IPS-18a (cell line): Measurements from ENCODE around the gene ZNHIT6.
A peak's percentile ranks its signal among the peaks of the same experiment; 100 is the strongest.

Source experiments
- H3K27ac ChIP-seq: one replicate; pipeline ENCODE4 v1.5.1; 2013; ENCODE audit warnings: low read length
- H3K27me3 ChIP-seq: one replicate; pipeline ENCODE4 v1.6.1; 2013; ENCODE audit warnings: mild to moderate bottlenecking, low read length; ENCODE audit not compliant: control insufficient read depth, insufficient read depth
- H3K36me3 ChIP-seq: one replicate; pipeline ENCODE4 v1.6.1; 2013; ENCODE audit warnings: low read depth, low read length; ENCODE audit not compliant: control insufficient read depth
- H3K4me1 ChIP-seq: one replicate; pipeline ENCODE4 v1.6.1; 2013; ENCODE audit warnings: low read depth, low read length; ENCODE audit not compliant: control insufficient read depth
- H3K4me3 ChIP-seq: one replicate; pipeline ENCODE4 v1.5.1; 2013; ENCODE audit warnings: low read length
- H3K9ac ChIP-seq: one replicate; pipeline ENCODE4 v1.6.1; 2013; ENCODE audit warnings: mild to moderate bottlenecking, low read length, moderate library complexity
- H3K9me3 ChIP-seq: one replicate; pipeline ENCODE4 v1.6.1; 2013; ENCODE audit warnings: low read depth, low read length; ENCODE audit not compliant: control insufficient read depth

Gene ZNHIT6

DNA sequence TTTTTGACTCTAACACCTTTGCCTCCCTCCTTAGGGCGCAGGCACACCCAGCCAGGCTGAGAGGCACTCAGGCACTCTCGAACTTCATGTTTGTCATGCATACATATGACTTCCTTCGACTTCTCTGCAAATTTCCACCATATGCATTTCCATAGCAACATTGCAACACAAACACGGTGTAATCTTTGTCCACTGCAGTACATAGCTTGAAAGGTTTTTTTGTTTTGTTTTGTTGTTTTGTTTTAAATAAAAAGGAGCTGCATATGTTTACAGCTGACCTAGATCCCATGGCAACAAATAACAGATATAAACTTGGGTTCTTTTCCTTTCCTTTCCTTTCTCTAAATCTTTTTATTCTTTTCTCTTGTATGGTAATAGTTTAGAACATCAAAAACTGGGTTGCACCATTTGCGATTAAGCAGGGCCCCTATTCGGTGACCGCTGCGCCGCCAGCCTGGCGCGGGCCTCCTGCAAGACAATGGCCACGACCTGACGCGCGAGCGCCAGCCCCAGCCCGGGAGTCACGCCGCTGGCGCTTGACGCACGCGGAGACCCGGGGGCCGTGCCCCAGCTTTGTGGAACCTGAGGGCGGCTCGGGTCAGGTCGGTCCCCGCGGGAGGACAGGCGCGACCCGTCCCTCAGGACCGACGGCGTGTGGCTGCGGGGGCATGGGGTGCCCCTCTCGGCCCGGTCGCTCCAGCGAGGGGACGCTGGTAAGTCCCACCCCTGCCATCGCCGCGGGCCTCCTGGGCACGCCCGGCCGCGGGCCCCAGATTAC, 92.5 kb downstream of the ZNHIT6 start:
- no peaks in the 10 kb centered on the region for H3K36me3 ChIP-seq
- H3K9ac ChIP-seq, result no peak overlapping the region
- no peaks in the 10 kb centered on the region for H3K4me1 ChIP-seq
- no peak overlapping the region for H3K4me3 ChIP-seq
- H3K27me3 ChIP-seq, result no peaks in the 10 kb centered on the region
- H3K27ac ChIP-seq, result no peak overlapping the region
- no peaks in the 10 kb centered on the region for H3K9me3 ChIP-seq

- H3K4me1 ChIP-seq, result peaks cover 4% of the 10 kb centered on the region
- no peaks in the 10 kb centered on the region for H3K36me3 ChIP-seq
- H3K27me3 ChIP-seq, result no peaks in the 10 kb centered on the region
- H3K9me3 ChIP-seq, result no peaks in the 10 kb centered on the region
- no peak overlapping the region for H3K9ac ChIP-seq
- no peak overlapping the region for H3K4me3 ChIP-seq
- H3K27ac ChIP-seq, result no peak overlapping the region
Observed at GRCh38 chr1:85612704-85613361, 95.4 kb downstream of the ZNHIT6 start.

- H3K4me1 ChIP-seq, result peaks cover 12% of the 10 kb centered on the region
Observed at GRCh38 chr1:85611856-85612255, 96.4 kb downstream of the ZNHIT6 start.

DNA sequence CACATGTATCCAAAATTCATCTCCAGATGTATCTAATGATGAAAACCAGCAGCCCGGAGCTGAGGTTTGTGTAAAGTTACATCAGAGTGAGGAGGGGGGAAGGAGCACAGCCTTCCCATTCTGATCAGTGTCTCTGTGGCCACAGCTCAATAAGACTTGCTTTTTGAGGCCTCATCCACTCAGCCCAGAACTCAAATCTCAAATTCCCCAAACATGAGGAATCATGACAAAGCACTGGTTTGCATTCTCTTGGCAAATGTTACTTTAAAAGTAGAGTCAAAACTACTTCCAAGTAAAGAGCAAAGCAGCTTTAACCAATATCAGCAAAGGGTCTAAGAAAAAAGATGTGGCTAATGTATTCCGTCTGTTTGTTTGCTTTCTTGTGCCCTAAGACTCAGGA, 96.8 kb downstream of the ZNHIT6 start:
- H3K4me1 ChIP-seq, result peaks cover 16% of the 10 kb centered on the region
- H3K4me3 ChIP-seq, result no peak overlapping the region
- no peak overlapping the region for H3K9ac ChIP-seq

More at GRCh38 chr1:85611856-85612255, 96.4 kb downstream of the ZNHIT6 start:
- H3K9me3 ChIP-seq, result no peaks in the 10 kb centered on the region
- H3K27me3 ChIP-seq, result no peaks in the 10 kb centered on the region
- H3K9ac ChIP-seq, result no peak overlapping the region
- H3K4me3 ChIP-seq, result no peak overlapping the region
- no peak overlapping the region for H3K27ac ChIP-seq
- no peaks in the 10 kb centered on the region for H3K36me3 ChIP-seq

GRCh38 chr1:85609976-85610375, 98.3 kb downstream of the ZNHIT6 start:
- H3K27ac ChIP-seq, result no peak overlapping the region

More for the DNA sequence above, 96.8 kb downstream of the ZNHIT6 start:
- no peaks in the 10 kb centered on the region for H3K36me3 ChIP-seq
- no peaks in the 10 kb centered on the region for H3K9me3 ChIP-seq
- no peaks in the 10 kb centered on the region for H3K27me3 ChIP-seq
- H3K27ac ChIP-seq, result no peak overlapping the region

GRCh38 chr1:85608851-85609250, 99.4 kb downstream of the ZNHIT6 start:
- no peak overlapping the region for H3K4me3 ChIP-seq
- no peak overlapping the region for H3K9ac ChIP-seq
- H3K27ac ChIP-seq, result no peak overlapping the region
- H3K36me3 ChIP-seq, result no peaks in the 10 kb centered on the region
- no peaks in the 10 kb centered on the region for H3K9me3 ChIP-seq
- H3K27me3 ChIP-seq, result no peaks in the 10 kb centered on the region
- peaks cover 17% of the 10 kb centered on the region for H3K4me1 ChIP-seq

More at GRCh38 chr1:85609976-85610375, 98.3 kb downstream of the ZNHIT6 start:
- no peaks in the 10 kb centered on the region for H3K36me3 ChIP-seq
- no peaks in the 10 kb centered on the region for H3K27me3 ChIP-seq
- H3K4me3 ChIP-seq, result no peak overlapping the region
- no peaks in the 10 kb centered on the region for H3K9me3 ChIP-seq
- peaks cover 17% of the 10 kb centered on the region for H3K4me1 ChIP-seq
- no peak overlapping the region for H3K9ac ChIP-seq

DNA sequence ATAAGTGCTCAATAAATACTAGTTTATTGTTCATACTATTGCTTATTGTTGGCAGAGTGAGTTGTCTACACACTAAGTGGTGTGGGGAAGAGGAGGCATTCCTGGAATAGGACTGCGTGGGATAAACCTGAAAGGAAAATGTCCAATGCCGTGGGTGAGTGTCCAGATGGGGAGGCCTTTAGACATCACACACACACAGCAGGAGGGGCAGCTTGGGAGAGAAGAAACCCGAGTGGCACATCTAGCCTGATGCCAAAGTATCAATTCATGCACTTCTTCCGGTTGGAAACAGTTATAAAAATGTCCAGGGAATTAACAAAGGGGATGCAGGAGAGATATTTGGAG, 100.3 kb downstream of the ZNHIT6 start:
- H3K36me3 ChIP-seq, result no peaks in the 10 kb centered on the region
- H3K27ac ChIP-seq, result no peak overlapping the region
- no peaks in the 10 kb centered on the region for H3K9me3 ChIP-seq
- H3K9ac ChIP-seq, result no peak overlapping the region
- peaks cover 17% of the 10 kb centered on the region for H3K4me1 ChIP-seq
- H3K4me3 ChIP-seq, result no peak overlapping the region
- no peaks in the 10 kb centered on the region for H3K27me3 ChIP-seq

GRCh38 chr1:85607126-85607920, 100.9 kb downstream of the ZNHIT6 start:
- no peaks in the 10 kb centered on the region for H3K27me3 ChIP-seq
- peaks cover 17% of the 10 kb centered on the region for H3K4me1 ChIP-seq
- no peak overlapping the region for H3K9ac ChIP-seq
- H3K27ac ChIP-seq, result peak overlapping the region; percentile 67
- no peaks in the 10 kb centered on the region for H3K36me3 ChIP-seq
- H3K4me3 ChIP-seq, result no peak overlapping the region
- H3K9me3 ChIP-seq, result no peaks in the 10 kb centered on the region

GRCh38 chr1:85606414-85606800, 101.8 kb downstream of the ZNHIT6 start:
- no peaks in the 10 kb centered on the region for H3K27me3 ChIP-seq
- H3K4me3 ChIP-seq, result no peak overlapping the region
- H3K27ac ChIP-seq, result peak overlapping the region; percentile 67
- no peak overlapping the region for H3K9ac ChIP-seq
- H3K36me3 ChIP-seq, result no peaks in the 10 kb centered on the region
- peaks cover 17% of the 10 kb centered on the region for H3K4me1 ChIP-seq
- H3K9me3 ChIP-seq, result no peaks in the 10 kb centered on the region

DNA sequence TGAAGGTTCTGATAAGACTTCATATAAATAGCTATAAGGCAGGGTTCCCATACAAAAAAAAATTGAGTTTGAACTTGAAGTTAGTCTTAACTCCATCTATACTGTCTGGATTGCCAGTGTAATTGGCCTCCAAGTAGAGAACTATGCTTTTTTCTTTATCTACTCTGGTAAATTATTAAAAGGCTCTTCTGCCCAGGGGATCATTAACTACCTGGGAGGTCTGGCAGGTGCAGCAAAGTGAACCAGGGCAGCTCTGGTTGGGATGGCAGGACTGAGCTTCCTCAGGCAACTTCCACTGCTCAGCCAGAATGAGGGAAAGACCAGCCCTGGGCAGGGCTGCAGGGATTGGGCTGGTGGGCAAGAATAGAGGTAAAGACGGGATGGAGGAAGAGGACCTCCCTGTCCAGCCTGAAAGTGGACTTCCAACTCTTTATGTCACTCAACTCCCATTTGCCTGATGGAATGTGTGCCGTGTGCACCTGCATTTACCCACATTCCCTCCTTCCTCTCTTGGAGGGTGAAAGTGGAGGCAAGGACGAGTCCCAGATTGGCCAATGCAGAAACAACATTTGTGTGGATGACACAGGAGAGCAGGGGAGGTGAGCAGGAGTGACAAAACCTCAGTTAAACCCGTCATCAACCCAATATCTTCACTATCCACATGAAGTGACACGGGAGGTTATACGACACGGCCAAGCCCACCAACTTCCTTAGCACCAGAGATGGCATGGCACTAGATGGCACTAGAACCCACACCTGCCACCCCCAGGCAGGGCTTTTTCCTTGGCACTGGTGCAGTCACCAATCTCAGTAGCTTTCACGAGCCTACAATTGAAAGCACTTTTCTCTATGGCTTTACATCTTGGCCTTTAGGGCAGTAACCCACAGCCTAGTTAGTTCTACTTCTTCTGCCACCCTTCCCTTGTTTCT, 102.5 kb downstream of the ZNHIT6 start:
- Histone ChIP-seq H3K27ac (no peak overlapping the region), H3K9me3 (no peaks in the 10 kb centered on the region), H3K27me3 (no peaks in the 10 kb centered on the region), H3K36me3 (no peaks in the 10 kb centered on the region), H3K4me1 (peaks cover 17% of the 10 kb centered on the region), H3K9ac (no peak overlapping the region), H3K4me3 (no peak overlapping the region)
